ENCODE results near the gene MLH3. TPM values are rescaled to one million over a fixed set of nuclear protein-coding genes. Genes with fewer than 3 reads are reported as not detected.
"Not testable (repeated sequence)": the region's sequence is repeated elsewhere in the genome, so short reads cannot be mapped to it uniquely, and the experiment has no call there.

MLH3 gene
- total RNA-seq, 1 experiment from 2014 or later, result 23.0 TPM

GRCh38 chr14:74994182-74994581 lies 57.1 kb downstream of the MLH3 start:
- not testable (repeated sequence) for H3K27me3 ChIP-seq (ENCODE audit: insufficient read depth, low read length); DNase-seq; H3K9ac ChIP-seq (ENCODE audit: extremely low read depth, insufficient read length, low read length); H3K4me2 ChIP-seq (ENCODE audit: insufficient read depth, insufficient read length, low read length); H2BK5ac ChIP-seq (ENCODE audit: insufficient read length, low read length); H3K23ac ChIP-seq (ENCODE audit: insufficient read length, low read depth, low read length); H3K14ac ChIP-seq (ENCODE audit: insufficient read depth, low read length); H3K27ac Mint-ChIP-seq; H3K4ac ChIP-seq (ENCODE audit: low read depth, low read length); H3K79me1 ChIP-seq (ENCODE audit: insufficient read depth, low read depth, low read length, poor library complexity, severe bottlenecking); H3K23me2 ChIP-seq (ENCODE audit: insufficient read length, low read depth, low read length, poor library complexity, severe bottlenecking); H3K9me3 Mint-ChIP-seq; H3K27ac ChIP-seq (ENCODE audit: insufficient read length, low read depth, low read length); H2BK20ac ChIP-seq (ENCODE audit: low read depth, low read length, poor library complexity, severe bottlenecking); H4K5ac ChIP-seq (ENCODE audit: insufficient read length, low read depth, low read length); H3K4me3 Mint-ChIP-seq; H3K36me3 Mint-ChIP-seq (ENCODE audit: insufficient read depth in 1 of 3, low read depth in 3 of 3); H3K4me1 Mint-ChIP-seq; H3K56ac ChIP-seq (ENCODE audit: insufficient read length, low read depth, low read length); H2AFZ ChIP-seq (ENCODE audit: low read length); H3K4me1 ChIP-seq (ENCODE audit: insufficient read depth, low read length); H3K79me2 ChIP-seq (ENCODE audit: insufficient read depth, low read length); H4K20me1 ChIP-seq (ENCODE audit: control insufficient read depth, insufficient read depth, insufficient read length); H4K91ac ChIP-seq (ENCODE audit: insufficient read length, low read depth, low read length); H2BK15ac ChIP-seq (ENCODE audit: low read depth, low read length); H2BK120ac ChIP-seq (ENCODE audit: low read depth, low read length, poor library complexity, severe bottlenecking); H3K9me3 ChIP-seq (ENCODE audit: control insufficient read depth, low read depth, low read length); H2AK5ac ChIP-seq (ENCODE audit: insufficient read length, low read length); H3T11ph ChIP-seq (ENCODE audit: low read length); H3K27me3 Mint-ChIP-seq (ENCODE audit: low read depth); H3K18ac ChIP-seq (ENCODE audit: insufficient read length, low read depth, low read length); H4K8ac ChIP-seq (replicated peaks; ENCODE audit: insufficient read length, low read depth, low read length); H2BK12ac ChIP-seq (ENCODE audit: insufficient read length, low read depth, low read length)
- no CpG with 5 or more reads among the region's 28 CpGs for WGBS (ENCODE audit: extremely low coverage, insufficient read length, low lambda C conversion rate)

All from H9 (cell line).